OCI-LY1 (cell line): ENCODE measurements around the gene USP17L26.
"Not testable (repeated sequence)": the region's sequence is repeated elsewhere in the genome, so short reads cannot be mapped to it uniquely, and the experiment has no call there.

ENCODE experiments used
- EZH2 ChIP-seq: fragments of 200-600 bp; sonication (generic), shearing (Covaris generic); IDR thresholded peaks from 2 replicates; pipeline ENCODE4 v1.8.0; 2017; ENCODE audit warnings: borderline replicate concordance, mixed run types, mild to moderate bottlenecking, antibody characterized with exemption, low read length, moderate library complexity, mixed read lengths
- TF ChIP-seq, protein P1 (sequence below): fragments of 200-600 bp; sonication (generic), shearing (Covaris generic); IDR thresholded peaks from 2 replicates; pipeline ENCODE4 v1.5.1; 2017; ENCODE audit warnings: mild to moderate bottlenecking, antibody characterized with exemption, low read length, moderate library complexity, mixed read lengths

- TF ChIP-seq, protein P1, sequence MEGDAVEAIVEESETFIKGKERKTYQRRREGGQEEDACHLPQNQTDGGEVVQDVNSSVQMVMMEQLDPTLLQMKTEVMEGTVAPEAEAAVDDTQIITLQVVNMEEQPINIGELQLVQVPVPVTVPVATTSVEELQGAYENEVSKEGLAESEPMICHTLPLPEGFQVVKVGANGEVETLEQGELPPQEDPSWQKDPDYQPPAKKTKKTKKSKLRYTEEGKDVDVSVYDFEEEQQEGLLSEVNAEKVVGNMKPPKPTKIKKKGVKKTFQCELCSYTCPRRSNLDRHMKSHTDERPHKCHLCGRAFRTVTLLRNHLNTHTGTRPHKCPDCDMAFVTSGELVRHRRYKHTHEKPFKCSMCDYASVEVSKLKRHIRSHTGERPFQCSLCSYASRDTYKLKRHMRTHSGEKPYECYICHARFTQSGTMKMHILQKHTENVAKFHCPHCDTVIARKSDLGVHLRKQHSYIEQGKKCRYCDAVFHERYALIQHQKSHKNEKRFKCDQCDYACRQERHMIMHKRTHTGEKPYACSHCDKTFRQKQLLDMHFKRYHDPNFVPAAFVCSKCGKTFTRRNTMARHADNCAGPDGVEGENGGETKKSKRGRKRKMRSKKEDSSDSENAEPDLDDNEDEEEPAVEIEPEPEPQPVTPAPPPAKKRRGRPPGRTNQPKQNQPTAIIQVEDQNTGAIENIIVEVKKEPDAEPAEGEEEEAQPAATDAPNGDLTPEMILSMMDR, result not testable (repeated sequence)
- TF ChIP-seq EZH2, result not testable (repeated sequence)
Measured at GRCh38 chr4:9379881-9380280, 45.4 kb downstream of the USP17L26 start.
